ENCODE measurements around the gene TSPYL4. TPM values are rescaled to one million over a fixed set of nuclear protein-coding genes. Genes with fewer than 3 reads are reported as not detected.

The TSPYL4 gene
- polyA plus RNA-seq, 1 donor (not counting 4 experiments of a cell fraction or from before 2014, with no cell fraction given) = 8.1 TPM

DNA sequence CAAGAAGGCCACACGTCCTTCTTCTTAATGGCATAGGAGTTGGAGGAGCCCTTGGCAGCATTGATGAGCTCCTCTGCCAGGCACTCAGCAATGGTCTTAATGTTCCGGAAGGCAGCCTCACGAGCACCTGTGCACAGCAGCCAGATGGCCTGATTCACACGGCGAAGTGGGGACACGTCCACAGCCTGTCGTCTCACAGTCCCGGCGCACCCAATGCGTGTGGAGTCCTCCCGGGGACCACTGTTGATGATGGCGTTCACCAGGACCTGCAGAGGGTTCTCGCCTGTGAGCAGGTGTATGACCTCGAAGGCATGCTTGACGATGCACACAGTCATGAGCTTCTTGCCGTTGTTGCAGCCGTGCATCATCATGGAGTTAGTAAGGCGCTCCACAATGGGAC is 4.6 kb upstream of the TSPYL4 start:
- TF ChIP-seq CTCF (optimal IDR thresholded peaks at IDR 0.05 in 1 of 3, IDR thresholded peaks at IDR 0.05 in 1 of 3, conservative IDR thresholded peaks at IDR 0.05 in 1 of 3; ENCODE audit: extremely low read depth in 1 of 3, insufficient read depth in 2 of 3, low read length in 3 of 3) (no peak), EZH2 (IDR thresholded peaks at IDR 0.05; ENCODE audit: low read length) (no peak)
- Histone ChIP-seq H3K4me3 (ENCODE audit: control insufficient read depth in 2 of 3, extremely low read depth in 1 of 3, insufficient read depth in 2 of 3, low read depth in 1 of 3, low read length in 3 of 3) (no peak overlapping the region), H3K4me2 (ENCODE audit: control insufficient read depth, extremely low read depth, insufficient read depth, low read depth, low read length) (no peak overlapping the region), H3K27ac (ENCODE audit: control insufficient read depth, insufficient read depth, low read length) (no peak overlapping the region), H3K27me3 (ENCODE audit: control insufficient read depth, extremely low read depth, insufficient read depth, low read length) (no peaks in the 10 kb centered on the region), H4K20me1 (ENCODE audit: control insufficient read depth, extremely low read depth, insufficient read depth, low read length) (no peaks in the 10 kb centered on the region), H3K9me1 (ENCODE audit: control insufficient read depth, extremely low read depth, insufficient read depth, low read length) (no peaks in the 10 kb centered on the region), H3K79me2 (ENCODE audit: control insufficient read depth, insufficient read depth, low read length) (peaks cover 6% of the 10 kb centered on the region), H2AFZ (ENCODE audit: control insufficient read depth, low read length) (no peak overlapping the region), H3K9me3 (ENCODE audit: control insufficient read depth, low read depth, low read length) (no peaks in the 10 kb centered on the region), H3K36me3 (ENCODE audit: control insufficient read depth in 2 of 2, extremely low read depth in 1 of 2, insufficient read depth in 2 of 2, low read length in 2 of 2) (no peaks in the 10 kb centered on the region), H3K9ac (ENCODE audit: control insufficient read depth, extremely low read depth, insufficient read depth, low read length) (no peak overlapping the region), H3K4me1 (ENCODE audit: control insufficient read depth, extremely low read depth, insufficient read depth, low read length) (peaks cover 9% of the 10 kb centered on the region)
- dilution Hi-C loops (cut with MboI; ENCODE audit: extremely low pct_ligation_motif_present, low sequenced_read_pairs) = no loop called here
- no peak for FAIRE-seq
- no peak for DNase-seq (ENCODE audit: low read depth, low spot score)

DNA sequence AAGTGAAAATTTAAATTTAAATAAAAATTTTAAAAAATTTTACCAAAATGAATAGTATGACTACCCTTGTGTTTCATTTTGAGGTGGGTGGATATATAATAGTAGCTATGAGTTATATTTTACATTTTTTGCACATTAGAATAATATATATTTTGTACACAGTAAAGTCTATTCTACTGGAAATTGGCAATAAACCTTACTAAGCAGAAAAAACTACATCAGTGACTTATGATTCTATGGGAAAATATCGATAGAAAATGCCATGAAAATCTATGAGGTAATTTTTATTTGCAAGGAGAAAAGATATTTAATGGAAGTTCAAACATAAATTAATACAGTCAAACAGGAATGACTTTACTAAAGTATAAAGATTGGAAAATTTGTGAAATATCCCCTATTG is 2.8 kb upstream of the TSPYL4 start:
- Histone ChIP-seq H3K79me2 (ENCODE audit: control insufficient read depth, insufficient read depth, low read length) (peaks cover 24% of the 10 kb centered on the region), H3K4me3 (ENCODE audit: control insufficient read depth in 2 of 3, extremely low read depth in 1 of 3, insufficient read depth in 2 of 3, low read depth in 1 of 3, low read length in 3 of 3) (no peak overlapping the region), H3K27me3 (ENCODE audit: control insufficient read depth, extremely low read depth, insufficient read depth, low read length) (no peaks in the 10 kb centered on the region), H3K9me3 (ENCODE audit: control insufficient read depth, low read depth, low read length) (no peaks in the 10 kb centered on the region), H2AFZ (ENCODE audit: control insufficient read depth, low read length) (no peak overlapping the region), H3K4me2 (ENCODE audit: control insufficient read depth, extremely low read depth, insufficient read depth, low read depth, low read length) (no peak overlapping the region), H3K9me1 (ENCODE audit: control insufficient read depth, extremely low read depth, insufficient read depth, low read length) (no peaks in the 10 kb centered on the region), H3K9ac (ENCODE audit: control insufficient read depth, extremely low read depth, insufficient read depth, low read length) (no peak overlapping the region), H3K4me1 (ENCODE audit: control insufficient read depth, extremely low read depth, insufficient read depth, low read length) (peaks cover 20% of the 10 kb centered on the region), H3K27ac (ENCODE audit: control insufficient read depth, insufficient read depth, low read length) (no peak overlapping the region), H4K20me1 (ENCODE audit: control insufficient read depth, extremely low read depth, insufficient read depth, low read length) (no peaks in the 10 kb centered on the region), H3K36me3 (ENCODE audit: control insufficient read depth in 2 of 2, extremely low read depth in 1 of 2, insufficient read depth in 2 of 2, low read length in 2 of 2) (peaks cover 0 to 10% of the 10 kb centered on the region in 2 experiments)
- FAIRE-seq (no peak), DNase-seq (ENCODE audit: low read depth, low spot score) (no peak)
- TF ChIP-seq CTCF (optimal IDR thresholded peaks at IDR 0.05 in 1 of 3, IDR thresholded peaks at IDR 0.05 in 1 of 3, conservative IDR thresholded peaks at IDR 0.05 in 1 of 3; ENCODE audit: extremely low read depth in 1 of 3, insufficient read depth in 2 of 3, low read length in 3 of 3) = no peak
- no peak for TF ChIP-seq EZH2 (IDR thresholded peaks at IDR 0.05; ENCODE audit: low read length)
- dilution Hi-C loops (cut with MboI; ENCODE audit: extremely low pct_ligation_motif_present, low sequenced_read_pairs) = no loop called here
